ENCODE data around the gene RAB3D.
"Not testable (repeated sequence)": the region's sequence is repeated elsewhere in the genome, so short reads cannot be mapped to it uniquely, and the experiment has no call there.

Gene RAB3D

DNA sequence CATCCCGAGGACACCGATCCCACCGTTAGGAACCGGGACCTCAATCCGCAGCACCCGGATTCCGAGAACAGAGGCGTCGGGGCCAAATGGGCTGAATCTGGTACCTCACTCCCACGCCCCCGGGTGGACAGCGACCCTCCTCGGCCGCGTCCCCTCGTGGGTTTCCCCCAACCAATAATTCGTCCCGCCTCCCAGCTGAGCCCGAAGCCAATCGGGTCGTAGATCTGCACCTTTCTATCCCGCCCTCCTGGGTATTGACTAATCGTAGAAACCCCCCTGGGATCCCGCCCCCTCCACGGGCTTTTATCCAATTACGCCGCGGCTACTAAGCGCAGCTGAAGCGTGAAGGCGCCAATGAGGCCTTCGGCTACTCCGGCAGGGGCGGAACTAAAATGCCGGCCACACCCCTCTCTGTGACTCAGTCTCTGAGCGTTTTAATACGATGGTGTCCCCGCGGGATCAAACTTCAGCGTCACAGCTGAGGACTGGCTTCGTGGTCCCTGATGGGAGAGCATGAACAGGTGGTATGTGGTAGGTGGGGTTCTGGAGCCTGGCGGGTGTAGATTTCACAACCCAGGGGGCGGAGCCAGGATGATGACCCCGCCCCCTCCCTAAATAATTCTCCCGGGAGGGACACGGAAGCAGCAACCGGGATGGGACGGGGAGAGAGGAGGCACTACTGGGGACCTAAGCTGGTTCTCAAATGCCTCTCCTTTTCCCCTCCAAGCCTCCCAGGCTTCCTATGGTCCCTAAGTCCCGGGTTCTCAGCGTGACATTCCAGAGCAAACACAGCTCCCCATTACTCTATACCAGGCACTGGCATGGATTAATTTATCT lies 6.9 kb upstream of the RAB3D start, which contains the start of the genes CCDC159 and TMEM205:
CCDC159 (plus strand) TSS at position 416 of the 837 bp plus-strand sequence; CDS start at position 504, 88 bp downstream.
TMEM205 (minus strand) TSS at position 165 of the 837 bp plus-strand sequence. CDS start 649 bp downstream, outside the sequence.
- TF ChIP-seq, protein P1, sequence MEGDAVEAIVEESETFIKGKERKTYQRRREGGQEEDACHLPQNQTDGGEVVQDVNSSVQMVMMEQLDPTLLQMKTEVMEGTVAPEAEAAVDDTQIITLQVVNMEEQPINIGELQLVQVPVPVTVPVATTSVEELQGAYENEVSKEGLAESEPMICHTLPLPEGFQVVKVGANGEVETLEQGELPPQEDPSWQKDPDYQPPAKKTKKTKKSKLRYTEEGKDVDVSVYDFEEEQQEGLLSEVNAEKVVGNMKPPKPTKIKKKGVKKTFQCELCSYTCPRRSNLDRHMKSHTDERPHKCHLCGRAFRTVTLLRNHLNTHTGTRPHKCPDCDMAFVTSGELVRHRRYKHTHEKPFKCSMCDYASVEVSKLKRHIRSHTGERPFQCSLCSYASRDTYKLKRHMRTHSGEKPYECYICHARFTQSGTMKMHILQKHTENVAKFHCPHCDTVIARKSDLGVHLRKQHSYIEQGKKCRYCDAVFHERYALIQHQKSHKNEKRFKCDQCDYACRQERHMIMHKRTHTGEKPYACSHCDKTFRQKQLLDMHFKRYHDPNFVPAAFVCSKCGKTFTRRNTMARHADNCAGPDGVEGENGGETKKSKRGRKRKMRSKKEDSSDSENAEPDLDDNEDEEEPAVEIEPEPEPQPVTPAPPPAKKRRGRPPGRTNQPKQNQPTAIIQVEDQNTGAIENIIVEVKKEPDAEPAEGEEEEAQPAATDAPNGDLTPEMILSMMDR (conservative IDR thresholded peaks at IDR 0.05; ENCODE audit: control insufficient read depth, insufficient read depth, low read depth, low read length), result no peak
- peak; percentile 99 for DNase-seq (ENCODE audit: low read depth)
- peak within 1 kb of the TSS; percentile 82 for H3K4me3 ChIP-seq (ENCODE audit: control insufficient read depth, low read depth, low read length)

DNA sequence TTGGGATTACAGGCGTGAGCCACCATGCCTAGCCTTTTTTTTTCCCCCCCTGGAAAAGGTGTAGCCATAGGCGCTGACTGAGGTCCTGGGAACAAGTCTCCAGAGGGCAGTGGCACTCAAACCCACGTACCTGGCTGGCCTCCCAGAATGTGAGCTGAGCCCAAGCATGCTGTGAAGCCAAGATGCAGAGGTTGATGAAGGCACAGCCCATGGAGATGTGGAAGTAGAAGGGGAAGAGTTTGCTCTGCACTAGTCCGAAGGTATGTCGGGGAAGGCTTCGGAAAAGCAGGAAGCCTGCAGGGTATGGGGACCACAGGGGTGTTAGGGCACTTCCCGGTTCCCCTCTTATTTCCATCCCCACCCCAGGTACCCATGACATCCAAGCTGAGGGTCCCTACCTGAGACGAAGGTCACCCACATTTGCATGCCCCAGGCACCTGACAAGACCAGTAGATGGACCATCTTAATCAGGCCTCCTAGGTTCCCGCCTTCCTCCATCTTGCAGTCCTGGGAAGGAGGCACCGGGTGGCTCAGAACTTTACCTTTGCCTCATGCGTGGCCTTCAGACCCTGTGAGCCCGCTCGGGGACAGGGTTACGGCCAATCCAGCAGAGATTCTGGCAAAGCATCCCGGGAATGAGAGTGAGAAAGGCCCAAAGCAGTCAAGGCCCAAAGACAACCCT lies 5.8 kb upstream of the RAB3D start:
- no peak for DNase-seq (ENCODE audit: low read depth)

DNA sequence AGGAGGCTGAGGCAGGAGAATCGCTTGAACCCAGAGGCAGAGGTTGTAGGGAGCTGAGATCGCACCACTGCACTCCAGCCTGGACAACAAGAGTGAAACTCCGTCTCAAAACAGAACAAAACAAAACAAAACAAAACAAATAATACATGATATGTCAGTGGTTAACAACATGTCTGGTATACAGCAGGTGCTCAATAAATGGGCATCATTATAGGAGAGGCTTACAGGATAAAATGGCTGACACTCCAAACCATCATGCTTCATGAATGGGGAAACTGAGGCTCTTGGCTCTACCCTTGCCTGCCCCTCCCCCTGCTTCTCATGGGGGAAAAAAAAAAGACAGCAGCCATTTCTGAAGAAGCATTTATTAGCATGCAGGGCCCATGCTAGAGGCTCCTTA lies 3.0 kb upstream of the RAB3D start:
- DNase-seq (ENCODE audit: low read depth), result no peak
- H3K4me3 ChIP-seq (ENCODE audit: control insufficient read depth, low read depth, low read length), result no peak overlapping the region
- TF ChIP-seq, protein P1 (conservative IDR thresholded peaks at IDR 0.05; ENCODE audit: control insufficient read depth, insufficient read depth, low read depth, low read length), result no peak

More for the DNA sequence above, 5.8 kb upstream of the RAB3D start:
- TF ChIP-seq, protein P1 (conservative IDR thresholded peaks at IDR 0.05; ENCODE audit: control insufficient read depth, insufficient read depth, low read depth, low read length), result no peak
- peak overlapping the region; percentile 82 for H3K4me3 ChIP-seq (ENCODE audit: control insufficient read depth, low read depth, low read length)

DNA sequence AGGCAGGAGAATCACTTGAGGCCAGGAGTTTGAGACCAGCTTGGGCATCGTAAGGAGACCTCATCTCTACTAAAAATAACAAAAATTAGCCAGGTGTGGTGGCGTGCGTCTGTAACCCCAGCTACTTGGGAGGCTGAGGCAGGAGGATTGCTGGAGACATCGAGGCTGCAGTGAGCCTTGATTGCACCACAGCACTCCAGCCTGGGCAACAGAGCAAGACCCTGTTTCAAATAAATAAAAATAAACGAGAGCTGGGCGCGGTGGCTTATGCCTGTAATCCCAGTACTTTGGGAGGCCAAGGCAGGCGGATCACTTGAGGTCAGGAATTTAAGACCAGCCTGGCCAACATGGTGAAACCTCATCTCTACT lies 626 bp upstream of the RAB3D start:
- H3K4me3 ChIP-seq (ENCODE audit: control insufficient read depth, low read depth, low read length), result peak overlapping the region; percentile 66
- DNase-seq (ENCODE audit: low read depth), result not testable (repeated sequence)

DNA sequence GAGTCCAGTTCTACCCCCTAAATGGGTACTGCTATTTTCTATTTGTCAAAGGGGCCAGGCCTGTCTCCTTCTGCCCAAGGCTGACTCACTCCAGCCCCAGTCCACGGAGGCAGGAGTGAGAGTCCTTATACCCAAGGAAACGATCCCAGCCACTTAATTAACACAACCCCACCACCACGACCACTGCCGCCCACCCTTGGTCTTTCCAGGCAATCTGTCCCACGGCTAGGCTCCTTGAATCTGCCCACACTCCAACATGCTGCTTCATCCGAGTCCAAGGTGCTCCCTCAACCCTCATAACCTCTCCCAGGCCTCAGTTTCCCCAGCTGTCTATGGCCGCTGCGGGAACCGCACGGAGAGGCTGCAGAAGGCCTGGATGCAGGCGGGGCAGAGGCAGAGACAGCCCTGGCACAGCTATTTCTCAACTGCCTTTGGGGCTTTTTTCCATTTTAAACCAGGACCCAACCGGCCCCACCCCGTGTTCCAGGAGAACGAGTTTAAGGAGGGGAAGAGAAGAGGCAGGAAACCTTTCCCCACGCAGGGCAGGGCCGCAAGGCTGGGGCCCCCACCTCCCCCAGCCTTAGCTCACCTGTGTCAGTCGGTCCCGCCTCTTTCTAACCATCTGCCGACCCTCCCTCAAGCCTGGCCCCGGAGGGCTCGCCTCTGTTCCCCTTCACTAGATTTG lies 746 bp downstream of the RAB3D start:
- TF ChIP-seq, protein P1 (conservative IDR thresholded peaks at IDR 0.05; ENCODE audit: control insufficient read depth, insufficient read depth, low read depth, low read length), result no peak
- peak overlapping the region; percentile 66 for H3K4me3 ChIP-seq (ENCODE audit: control insufficient read depth, low read depth, low read length)
- no peak for DNase-seq (ENCODE audit: low read depth)

DNA sequence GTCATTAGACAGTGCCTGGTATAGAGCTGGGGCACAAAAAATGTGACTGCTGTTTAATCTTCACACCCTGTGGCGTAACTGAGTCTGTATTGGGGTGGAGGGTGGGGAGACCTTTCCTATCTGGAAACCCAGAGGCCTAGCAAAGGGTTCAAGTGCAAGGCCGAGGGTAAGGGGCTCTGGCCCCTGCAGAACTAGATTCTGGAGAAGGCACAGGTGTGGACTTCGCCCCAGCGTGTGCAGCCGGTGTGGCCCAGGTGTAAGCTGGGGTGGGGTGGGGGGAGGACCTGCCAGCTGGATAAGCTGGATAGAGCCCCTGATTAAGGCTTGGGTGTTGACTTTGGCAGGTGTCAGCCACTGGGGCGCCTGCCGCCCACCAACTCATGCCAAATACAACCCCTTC lies 1.3 kb downstream of the RAB3D start:
- TF ChIP-seq, protein P1 (conservative IDR thresholded peaks at IDR 0.05; ENCODE audit: control insufficient read depth, insufficient read depth, low read depth, low read length), result no peak
- no peak overlapping the region for H3K4me3 ChIP-seq (ENCODE audit: control insufficient read depth, low read depth, low read length)
- DNase-seq (ENCODE audit: low read depth), result no peak

All from fibroblast of mammary gland (primary cell).